Measurements from ENCODE around the gene IGSF23. TPM values are rescaled to one million over a fixed set of nuclear protein-coding genes. Genes with fewer than 3 reads are reported as not detected.
"Not testable (repeated sequence)": the region's sequence is repeated elsewhere in the genome, so short reads cannot be mapped to it uniquely, and the experiment has no call there.

Gene IGSF23
- total and polyA plus RNA-seq, 7 experiments from 2014 or later = not detected

DNA sequence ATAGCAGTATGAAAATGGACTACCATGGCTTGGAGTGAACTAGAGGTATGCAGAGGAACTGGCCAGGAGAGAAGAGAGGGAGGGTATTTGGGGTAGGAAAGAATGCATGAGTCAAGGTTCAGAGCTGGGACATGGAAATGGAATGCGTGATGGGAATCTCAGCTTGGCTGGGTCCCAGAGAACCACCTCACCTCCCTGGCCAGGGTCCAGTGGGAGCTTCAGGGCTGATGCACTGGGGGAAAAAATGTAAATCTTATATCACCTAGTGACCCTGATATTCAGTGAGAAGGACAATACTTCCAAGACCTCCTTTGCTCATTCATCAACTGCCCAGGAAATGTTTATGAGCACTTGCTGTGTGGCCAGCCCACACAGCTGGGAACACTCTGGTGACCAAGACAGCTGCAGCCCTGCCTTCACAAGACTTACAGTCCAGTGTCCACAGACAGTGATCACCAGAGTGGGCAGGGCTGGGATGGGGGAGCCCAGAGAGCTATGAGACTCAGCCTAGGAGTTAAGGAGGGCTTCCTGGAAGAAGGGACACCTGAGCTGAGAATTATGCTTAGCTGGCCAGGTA, 12.8 kb downstream of the IGSF23 start:
- Histone ChIP-seq H3K36me3 (ENCODE audit: control insufficient read depth in 2 of 3, insufficient read depth in 3 of 3, low read length in 3 of 3) (no peaks in the 10 kb centered on the region), H3K27ac (ENCODE audit: low read depth, low read length) (no peak overlapping the region), H3K9me3 (ENCODE audit: control insufficient read depth in 2 of 3, low read length in 3 of 3) (no peaks in the 10 kb centered on the region), H3K4me1 (ENCODE audit: control insufficient read depth in 2 of 2, insufficient read depth in 2 of 2, low read length in 2 of 2) (no peaks in the 10 kb centered on the region), H3K4me3 (ENCODE audit: low read length) (no peak overlapping the region), H3K27me3 (ENCODE audit: control insufficient read depth in 2 of 2, insufficient read depth in 2 of 2, low read length in 2 of 2) (no peaks in the 10 kb centered on the region)
- intact Hi-C loops (cut with micrococcal nuclease) = no loop called here
- Mint-ChIP-seq H3K27ac (no peak overlapping the region), H3K9me3 (peaks cover 0 to 7% (median 3%) of the 10 kb centered on the region in 11 donors), H3K27me3 (peaks cover 0 to 20% (median 0%) of the 10 kb centered on the region in 5 donors), H3K4me1 (peaks cover 0 to 3% (median 0%) of the 10 kb centered on the region in 7 donors), H3K36me3 (no peaks in the 10 kb centered on the region), H3K4me3 (no peak overlapping the region)
- DNase-seq = no peak
- POLR2A ChIA-PET = no interaction called here
- CTCF ChIA-PET = no interaction called here
- no peak for ATAC-seq

DNA sequence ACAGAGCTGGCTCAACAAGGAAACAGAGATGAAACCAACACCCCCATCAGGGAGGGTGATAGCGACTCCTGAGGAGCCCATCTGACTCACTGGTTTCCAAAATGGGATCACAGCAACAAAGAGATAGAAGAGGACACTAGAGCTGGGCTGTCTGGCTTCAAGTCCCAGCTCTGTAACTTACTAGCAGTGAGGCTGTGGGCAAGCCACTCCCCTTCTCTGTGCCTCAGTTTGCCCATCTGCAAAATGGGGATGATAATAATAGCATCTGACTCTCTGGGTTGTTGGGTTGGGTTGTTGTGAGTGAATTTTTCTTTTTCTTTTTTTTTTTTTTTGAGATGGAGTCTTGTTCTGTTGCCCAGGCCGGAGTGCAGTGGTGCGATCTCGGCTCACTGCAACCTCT, 14.3 kb downstream of the IGSF23 start:
- intact Hi-C loops (cut with micrococcal nuclease) = no loop called here
- Histone ChIP-seq H3K27me3 (ENCODE audit: control insufficient read depth in 2 of 2, insufficient read depth in 2 of 2, low read length in 2 of 2) (no peaks in the 10 kb centered on the region), H3K9me3 (ENCODE audit: control insufficient read depth in 2 of 3, low read length in 3 of 3) (no peaks in the 10 kb centered on the region), H3K4me3 (ENCODE audit: low read length) (no peak overlapping the region), H3K27ac (ENCODE audit: low read depth, low read length) (no peak overlapping the region), H3K36me3 (ENCODE audit: control insufficient read depth in 2 of 3, insufficient read depth in 3 of 3, low read length in 3 of 3) (no peaks in the 10 kb centered on the region), H3K4me1 (ENCODE audit: control insufficient read depth in 2 of 2, insufficient read depth in 2 of 2, low read length in 2 of 2) (no peaks in the 10 kb centered on the region)
- no peaks in the 10 kb centered on the region for H3K36me3 Mint-ChIP-seq
- ChIA-PET POLR2A (no interaction called here), CTCF (no interaction called here)
- H3K4me1 Mint-ChIP-seq = peaks cover 0 to 3% (median 0%) of the 10 kb centered on the region in 7 donors
- DNase-seq (no peak), ATAC-seq (no peak)
- H3K27me3 Mint-ChIP-seq = peaks cover 0 to 18% (median 0%) of the 10 kb centered on the region in 5 donors
- H3K27ac Mint-ChIP-seq = no peak overlapping the region
- no peak overlapping the region for H3K4me3 Mint-ChIP-seq
- H3K9me3 Mint-ChIP-seq = peaks cover 0 to 7% (median 3%) of the 10 kb centered on the region in 11 donors

DNA sequence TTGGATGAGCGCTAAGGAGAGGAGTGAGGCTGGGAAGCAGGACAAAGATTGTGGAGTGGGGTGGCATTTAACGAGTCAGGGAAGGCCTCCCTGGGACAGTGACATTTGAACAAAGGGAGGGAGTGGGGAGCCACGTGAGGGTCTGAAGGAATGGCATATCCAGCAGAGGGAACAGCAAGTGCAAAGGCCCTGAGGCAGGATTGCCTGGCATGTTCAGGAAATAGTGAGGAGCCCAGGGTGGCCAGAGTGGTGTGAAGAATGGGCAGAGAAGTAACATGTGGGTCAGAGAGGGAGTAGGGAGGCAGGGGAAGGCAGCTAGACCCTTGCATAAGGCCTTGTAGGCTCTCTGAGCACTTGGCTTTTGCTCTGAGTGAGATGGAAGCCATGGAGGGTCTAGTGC, 15.4 kb downstream of the IGSF23 start:
- H3K36me3 Mint-ChIP-seq = no peaks in the 10 kb centered on the region
- ATAC-seq (no peak), DNase-seq (no peak)
- POLR2A ChIA-PET = no interaction called here
- H3K4me1 ChIP-seq (ENCODE audit: control insufficient read depth in 2 of 2, insufficient read depth in 2 of 2, low read length in 2 of 2) = no peaks in the 10 kb centered on the region
- H3K27ac ChIP-seq (ENCODE audit: low read depth, low read length) = no peak overlapping the region
- peaks cover 0 to 1% (median 0%) of the 10 kb centered on the region in 7 donors for H3K4me1 Mint-ChIP-seq
- H3K36me3 ChIP-seq (ENCODE audit: control insufficient read depth in 2 of 3, insufficient read depth in 3 of 3, low read length in 3 of 3) = no peaks in the 10 kb centered on the region
- H3K27ac Mint-ChIP-seq = no peak overlapping the region
- H3K27me3 ChIP-seq (ENCODE audit: control insufficient read depth in 2 of 2, insufficient read depth in 2 of 2, low read length in 2 of 2) = no peaks in the 10 kb centered on the region
- H3K9me3 ChIP-seq (ENCODE audit: control insufficient read depth in 2 of 3, low read length in 3 of 3) = no peaks in the 10 kb centered on the region
- peaks cover 0 to 7% (median 3%) of the 10 kb centered on the region in 11 donors for H3K9me3 Mint-ChIP-seq
- CTCF ChIA-PET = no interaction called here
- no peak overlapping the region for H3K4me3 ChIP-seq (ENCODE audit: low read length)
- peaks cover 0 to 17% (median 0%) of the 10 kb centered on the region in 5 donors for H3K27me3 Mint-ChIP-seq
- intact Hi-C loops (cut with micrococcal nuclease) = no loop called here
- H3K4me3 Mint-ChIP-seq = no peak overlapping the region

DNA sequence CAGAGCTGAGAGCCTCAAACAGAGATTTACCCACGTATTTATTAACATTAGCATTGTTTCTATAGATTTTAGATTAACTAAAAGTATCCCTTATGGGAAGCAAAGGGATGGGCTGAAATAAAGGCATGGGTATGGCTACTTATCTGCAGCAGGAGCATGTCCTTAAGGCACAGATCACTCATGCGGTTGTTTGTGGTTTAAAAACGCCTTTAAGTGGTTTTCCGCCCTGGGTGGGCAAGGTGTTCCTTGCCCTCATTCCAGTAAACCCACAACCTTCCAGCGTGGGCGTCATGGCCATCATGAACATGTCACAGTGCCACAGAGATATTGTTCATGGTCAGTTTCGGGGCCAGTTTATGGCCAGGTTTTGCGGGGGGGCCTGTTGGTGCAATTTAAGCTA, 18.2 kb downstream of the IGSF23 start:
- H3K27ac Mint-ChIP-seq; intact Hi-C loops (cut with micrococcal nuclease); H3K36me3 ChIP-seq (ENCODE audit: control insufficient read depth in 2 of 3, insufficient read depth in 3 of 3, low read length in 3 of 3); H3K4me1 ChIP-seq (ENCODE audit: control insufficient read depth in 2 of 2, insufficient read depth in 2 of 2, low read length in 2 of 2); H3K4me1 Mint-ChIP-seq; H3K9me3 ChIP-seq (ENCODE audit: control insufficient read depth in 2 of 3, low read length in 3 of 3); H3K36me3 Mint-ChIP-seq; H3K9me3 Mint-ChIP-seq; ATAC-seq; H3K27ac ChIP-seq (ENCODE audit: low read depth, low read length); CTCF ChIA-PET; H3K27me3 ChIP-seq (ENCODE audit: control insufficient read depth in 2 of 2, insufficient read depth in 2 of 2, low read length in 2 of 2); DNase-seq; H3K4me3 ChIP-seq (ENCODE audit: low read length); POLR2A ChIA-PET; H3K4me3 Mint-ChIP-seq: not testable (repeated sequence)
- peaks cover 0 to 25% (median 8%) of the 10 kb centered on the region in 5 donors for H3K27me3 Mint-ChIP-seq

DNA sequence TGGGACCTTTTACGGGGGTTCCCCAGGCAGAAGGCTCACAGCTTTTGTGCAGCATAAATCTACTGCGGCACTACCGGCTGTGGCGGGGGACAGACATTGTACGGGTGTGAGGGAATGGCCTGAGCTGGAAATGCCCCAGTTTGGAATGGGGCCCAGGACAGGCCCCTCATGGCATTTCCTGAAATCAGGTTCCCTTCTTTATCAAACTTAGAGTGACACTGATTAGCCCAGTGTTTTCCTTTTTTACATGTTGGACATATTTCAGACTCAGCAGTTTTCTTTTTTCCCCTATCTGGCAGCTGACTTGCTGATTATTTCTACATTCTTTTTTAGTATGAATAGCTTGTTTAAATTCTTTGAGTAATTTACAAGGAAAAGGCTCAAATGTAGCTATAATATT, 20.7 kb downstream of the IGSF23 start:
- H3K27ac ChIP-seq (ENCODE audit: low read depth, low read length); DNase-seq; H3K9me3 ChIP-seq (ENCODE audit: control insufficient read depth in 2 of 3, low read length in 3 of 3); H3K4me1 ChIP-seq (ENCODE audit: control insufficient read depth in 2 of 2, insufficient read depth in 2 of 2, low read length in 2 of 2); ATAC-seq; CTCF ChIA-PET; H3K9me3 Mint-ChIP-seq; H3K27ac Mint-ChIP-seq; H3K36me3 Mint-ChIP-seq; H3K27me3 ChIP-seq (ENCODE audit: control insufficient read depth in 2 of 2, insufficient read depth in 2 of 2, low read length in 2 of 2); H3K4me3 Mint-ChIP-seq; POLR2A ChIA-PET; H3K4me3 ChIP-seq (ENCODE audit: low read length); intact Hi-C loops (cut with micrococcal nuclease); H3K36me3 ChIP-seq (ENCODE audit: control insufficient read depth in 2 of 3, insufficient read depth in 3 of 3, low read length in 3 of 3); H3K4me1 Mint-ChIP-seq: not testable (repeated sequence)
- H3K27me3 Mint-ChIP-seq = peaks cover 0 to 25% (median 6%) of the 10 kb centered on the region in 5 donors

DNA sequence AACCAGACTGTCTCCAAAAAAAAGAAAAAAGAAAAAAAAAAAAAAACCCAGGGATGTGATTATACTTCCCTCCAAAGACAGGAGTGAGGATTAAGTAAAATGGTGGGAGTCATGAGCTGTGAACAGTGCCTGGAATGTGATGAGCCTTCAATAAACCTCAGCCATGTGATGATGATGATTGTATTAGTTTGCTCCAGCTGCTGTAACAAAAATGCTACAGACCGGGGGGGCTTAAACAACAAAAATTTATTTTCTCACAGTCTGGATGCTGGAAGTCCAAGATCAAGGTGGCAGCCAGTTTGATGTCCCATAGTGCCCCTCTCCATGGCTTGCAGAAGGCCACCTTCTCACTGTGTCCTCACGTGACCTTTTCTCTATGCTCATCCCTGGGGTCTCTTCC, 21.4 kb downstream of the IGSF23 start:
- CTCF ChIA-PET = no interaction called here
- Mint-ChIP-seq H3K36me3 (no peaks in the 10 kb centered on the region), H3K4me3 (no peak overlapping the region), H3K4me1 (no peaks in the 10 kb centered on the region), H3K9me3 (peaks cover 0 to 8% (median 2%) of the 10 kb centered on the region in 11 donors), H3K27ac (no peak overlapping the region), H3K27me3 (peaks cover 0 to 25% (median 6%) of the 10 kb centered on the region in 5 donors)
- Histone ChIP-seq H3K36me3 (ENCODE audit: control insufficient read depth in 2 of 3, insufficient read depth in 3 of 3, low read length in 3 of 3) (no peaks in the 10 kb centered on the region), H3K4me1 (ENCODE audit: control insufficient read depth in 2 of 2, insufficient read depth in 2 of 2, low read length in 2 of 2) (no peaks in the 10 kb centered on the region), H3K27ac (ENCODE audit: low read depth, low read length) (no peak overlapping the region), H3K4me3 (ENCODE audit: low read length) (no peak overlapping the region), H3K27me3 (ENCODE audit: control insufficient read depth in 2 of 2, insufficient read depth in 2 of 2, low read length in 2 of 2) (no peaks in the 10 kb centered on the region), H3K9me3 (ENCODE audit: control insufficient read depth in 2 of 3, low read length in 3 of 3) (no peaks in the 10 kb centered on the region)
- DNase-seq = no peak
- ATAC-seq = no peak
- POLR2A ChIA-PET = no interaction called here
- intact Hi-C loops (cut with micrococcal nuclease) = no loop called here
